Activated CD8-positive, alpha-beta memory T cell treated with anti-CD3 and anti-CD28 coated beads, Interleukin-2, amount 50 U/mL, for 1 hour (primary cell): Measurements from ENCODE around the gene ADNP2.

Experiments used
- DNase-seq: peaks from one replicate; pipeline ENCODE4 v3.0.0-alpha.2; 2020; ENCODE audit errors: extremely low read depth

ADNP2 gene

GRCh38 chr18:80107426-80107825 is 1.6 kb upstream of the ADNP2 start:
- no peak for DNase-seq

GRCh38 chr18:80108121-80108536 is 933 bp upstream of the ADNP2 start:
- no peak for DNase-seq

- DNase-seq: no peak
Measured at GRCh38 chr18:80109676-80110078, 615 bp downstream of the ADNP2 start.

- DNase-seq: no peak
Measured at GRCh38 chr18:80112624-80113248, 3.7 kb downstream of the ADNP2 start.

- DNase-seq: no peak
Measured at GRCh38 chr18:80115035-80115434, 6.0 kb downstream of the ADNP2 start.

GRCh38 chr18:80119111-80119510 is 10.0 kb downstream of the ADNP2 start:
- no peak for DNase-seq

- DNase-seq: no peak
Measured at GRCh38 chr18:80120932-80121331, 11.9 kb downstream of the ADNP2 start.

- no peak for DNase-seq
Measured at GRCh38 chr18:80124131-80124530, 15.1 kb downstream of the ADNP2 start.

GRCh38 chr18:80126797-80127196 is 17.7 kb downstream of the ADNP2 start:
- no peak for DNase-seq

- no peak for DNase-seq
Measured at GRCh38 chr18:80127635-80128034, 18.6 kb downstream of the ADNP2 start.

GRCh38 chr18:80129672-80130367 is 20.8 kb downstream of the ADNP2 start:
- DNase-seq: no peak

- no peak for DNase-seq
Measured at GRCh38 chr18:80130555-80130954, 21.5 kb downstream of the ADNP2 start.

- no peak for DNase-seq
Measured at GRCh38 chr18:80132180-80132812, 23.2 kb downstream of the ADNP2 start.

- DNase-seq: no peak
Measured at GRCh38 chr18:80133124-80133523, 24.1 kb downstream of the ADNP2 start.

GRCh38 chr18:80135136-80135535 is 26.1 kb downstream of the ADNP2 start:
- no peak for DNase-seq

- DNase-seq: no peak
Measured at GRCh38 chr18:80136679-80137078, 27.6 kb downstream of the ADNP2 start.

GRCh38 chr18:80137137-80137536 is 28.1 kb downstream of the ADNP2 start:
- no peak for DNase-seq

- DNase-seq: no peak
Measured at GRCh38 chr18:80137976-80138375, 28.9 kb downstream of the ADNP2 start.

- DNase-seq: no peak
Measured at GRCh38 chr18:80140455-80140985, 31.5 kb downstream of the ADNP2 start.

- no peak for DNase-seq
Measured at GRCh38 chr18:80143881-80144280, 34.8 kb downstream of the ADNP2 start.

GRCh38 chr18:80145196-80145804 is 36.2 kb downstream of the ADNP2 start:
- no peak for DNase-seq

GRCh38 chr18:80147037-80147417 is 38.0 kb downstream of the ADNP2 start:
- no peak for DNase-seq
